HCT116 (cell line): Measurements from ENCODE around the gene ARFIP2. TPM values are rescaled to one million over a fixed set of nuclear protein-coding genes. Genes with fewer than 3 reads are reported as not detected.

Source experiments
- ATAC-seq: fragments of 200-7000 bp; cut with Tn5 transposase; 2 replicates; pipeline ENCODE4 v1.9.1; 2020; ENCODE audit warnings: mild to moderate bottlenecking, moderate library complexity
- BruUV-seq: library from RNA; stranded (reverse); fragments of 400-500 nt; replicated peaks from 2 replicates; lab custom pipeline; 2021; lab: Mats Ljungman, UMichigan
- CTCF ChIA-PET: fragments of 300-600 bp; sonication (Branson Sonifier 250); formaldehyde crosslinking; loops from one replicate; lab custom pipeline; 2021; ENCODE audit warnings: antibody characterized with exemption; lab: Charles Lee
- POLR2A ChIA-PET: fragments of 300-600, 350-600 bp; sonication (Branson Sonifier 250); formaldehyde crosslinking; loops from one replicate; lab custom pipeline; 2021; ENCODE audit warnings: antibody characterized with exemption; lab: Charles Lee
- RAD21 ChIA-PET, 2 experiments: fragments of 300-600 bp; sonication (Branson Sonifier 250); formaldehyde crosslinking; loops; one replicate each; lab custom pipeline; 2023; ENCODE audit warnings: low total read pairs in 2 of 2; ENCODE audit not compliant: uncharacterized antibody in 2 of 2, unreplicated experiment in 2 of 2, low non-redundant PET in 1 of 2; lab: Charles Lee
- DNase-seq: peaks from one replicate; pipeline ENCODE4 v3.0.0-alpha.2; 2010; ENCODE audit warnings: low read depth, low spot score
- H2AFZ ChIP-seq: fragments of 200-600 bp; shearing (Covaris generic), sonication (generic); 2 replicates; pipeline ENCODE4 v1.6.1; 2017; ENCODE audit warnings: low read depth, mixed run types, mixed read lengths, antibody characterized with exemption, low read length; ENCODE audit not compliant: poor library complexity, severe bottlenecking
- H3K27ac ChIP-seq: 2 replicates; pipeline ENCODE4 v1.5.1; 2012; ENCODE audit warnings: low read depth, low read length
- H3K27me3 ChIP-seq: fragments of 200-600 bp; sonication (generic); 2 replicates; pipeline ENCODE4 v1.6.1; 2016; ENCODE audit warnings: mixed run types, low read length, mixed read lengths; ENCODE audit not compliant: insufficient read depth
- H3K36me3 ChIP-seq, 2 experiments: fragments of 200-500 bp in 1 of 2; fragments of 200-600 bp in 1 of 2; sonication (Bioruptor generic) in 1 of 2; sonication (generic) in 1 of 2; 2 replicates each; pipeline versions ENCODE4 v1.5.1 to v1.6.1; 2014 to 2016; ENCODE audit warnings: low read length in 2 of 2, inconsistent platforms in 1 of 2, mixed read lengths in 1 of 2, mixed run types in 1 of 2; ENCODE audit not compliant: insufficient read depth in 2 of 2, control insufficient read depth in 1 of 2
- H3K4me1 ChIP-seq, 2 experiments: fragments of 200-600 bp in 1 of 2; sonication (generic) in 1 of 2; 2 replicates each; pipeline versions ENCODE4 v1.5.1 to v1.6.1; 2012 to 2017; ENCODE audit warnings: low read length in 2 of 2, inconsistent platforms in 1 of 2, mild to moderate bottlenecking in 1 of 2, mixed read lengths in 1 of 2, mixed run types in 1 of 2, moderate library complexity in 1 of 2; ENCODE audit not compliant: insufficient read depth in 2 of 2, control insufficient read depth in 1 of 2
- H3K4me2 ChIP-seq: fragments of 200-600 bp; sonication (generic); 2 replicates; pipeline ENCODE4 v1.6.1; 2017; ENCODE audit warnings: mixed run types, low read length, mixed read lengths
- H3K4me3 ChIP-seq, 2 experiments: fragments of 200-600 bp in 1 of 2; sonication (generic) in 1 of 2; replicated peaks in 1 of 2; 2 replicates each; pipeline ENCODE4 v1.5.1; 2011 to 2016; ENCODE audit warnings: low read length in 2 of 2, control low read depth in 1 of 2, low read depth in 1 of 2, mild to moderate bottlenecking in 1 of 2, mixed read lengths in 1 of 2, mixed run types in 1 of 2
- H3K79me2 ChIP-seq: fragments of 200-600 bp; sonication (generic); 2 replicates; pipeline ENCODE4 v1.6.1; 2017; ENCODE audit warnings: mild to moderate bottlenecking, mixed run types, low read length, moderate library complexity, mixed read lengths; ENCODE audit not compliant: insufficient read depth
- H3K9ac ChIP-seq: fragments of 200-600 bp; sonication (generic); 2 replicates; pipeline ENCODE4 v1.6.1; 2016; ENCODE audit warnings: low read length, mixed read lengths
- H3K9me2 ChIP-seq: fragments of 200-600 bp; sonication (generic), shearing (Covaris generic); 2 replicates; pipeline ENCODE4 v1.6.1; 2017; ENCODE audit warnings: mixed run types, mild to moderate bottlenecking, moderate library complexity; ENCODE audit not compliant: insufficient read depth
- H3K9me3 ChIP-seq, 2 experiments: fragments of 200-500 bp in 1 of 2; fragments of 200-600 bp in 1 of 2; sonication (Bioruptor generic) in 1 of 2; sonication (generic) in 1 of 2; 2 replicates each; pipeline ENCODE4 v1.6.1; 2014 to 2017; ENCODE audit warnings: low read length in 2 of 2, mixed read lengths in 2 of 2, inconsistent platforms in 1 of 2, low read depth in 1 of 2, mild to moderate bottlenecking in 1 of 2, mixed run types in 1 of 2, moderate library complexity in 1 of 2; ENCODE audit not compliant: control insufficient read depth in 1 of 2, insufficient read depth in 1 of 2
- H4K20me1 ChIP-seq: fragments of 200-600 bp; sonication (generic), shearing (Covaris generic); 2 replicates; pipeline ENCODE4 v1.6.1; 2017; ENCODE audit warnings: mixed run types, mild to moderate bottlenecking, moderate library complexity; ENCODE audit not compliant: insufficient read depth
- CBX3 ChIP-seq: IDR thresholded peaks from 2 replicates; pipeline ENCODE4 v1.6.1; 2012; ENCODE audit warnings: low read depth
- CEBPB ChIP-seq: IDR thresholded peaks from 2 replicates; pipeline ENCODE4 v1.6.1; 2012; ENCODE audit warnings: low read depth
- EGR1 ChIP-seq: IDR thresholded peaks from 2 replicates; pipeline ENCODE4 v1.6.1; 2012; ENCODE audit warnings: low read depth
- ELF1 ChIP-seq: IDR thresholded peaks from 2 replicates; pipeline ENCODE4 v1.6.1; 2012; ENCODE audit warnings: low read depth, borderline replicate concordance
- JUND ChIP-seq: IDR thresholded peaks from 2 replicates; pipeline ENCODE4 v1.6.1; 2012
- POLR2A ChIP-seq: IDR thresholded peaks from 2 replicates; pipeline ENCODE4 v1.7.0; 2011; ENCODE audit warnings: borderline replicate concordance; ENCODE audit not compliant: insufficient read depth, insufficient read length; ENCODE audit errors: extremely low read depth
- POLR2AphosphoS5 ChIP-seq: IDR thresholded peaks from 2 replicates; pipeline ENCODE4 v1.6.1; 2011; ENCODE audit warnings: mild to moderate bottlenecking, low read depth, low read length, moderate library complexity
- RAD21 ChIP-seq: IDR thresholded peaks from 2 replicates; pipeline ENCODE4 v1.6.1; 2012; ENCODE audit warnings: low read depth, mild to moderate bottlenecking
- SIN3A ChIP-seq: IDR thresholded peaks from 2 replicates; pipeline ENCODE4 v1.6.1; 2012; ENCODE audit warnings: low read depth
- SP1 ChIP-seq: IDR thresholded peaks from 2 replicates; pipeline ENCODE4 v1.6.1; 2012; ENCODE audit warnings: low read depth
- SRF ChIP-seq: IDR thresholded peaks from 2 replicates; pipeline ENCODE4 v1.6.1; 2012; ENCODE audit warnings: low read depth
- TCF7L2 ChIP-seq: IDR thresholded peaks from 2 replicates; pipeline ENCODE4 v1.7.0; 2011; ENCODE audit warnings: borderline replicate concordance, inconsistent platforms; ENCODE audit not compliant: insufficient read depth, insufficient read length; ENCODE audit errors: extremely low read depth
- ZFX ChIP-seq: fragments of 450-650 bp; IDR thresholded peaks from 2 replicates; pipeline ENCODE4 v1.6.1; 2017
- ZNF274 ChIP-seq: fragments of 200-500 bp; sonication (Bioruptor generic); IDR thresholded peaks from 2 replicates; pipeline ENCODE4 v1.6.1; 2014; ENCODE audit warnings: mild to moderate bottlenecking, low read depth, low read length, inconsistent platforms
- intact Hi-C: fragments of 100-400 bp; cut with micrococcal nuclease; formaldehyde crosslinking; loops from 2 replicates; pipeline ENCODE4 v1.10.0; 2022
- total RNA-seq: library from RNA; stranded (reverse); gene quantifications from one replicate; pipeline ENCODE4 v1.2.1, GENCODE V29; 2021; ENCODE audit not compliant: unreplicated experiment
- TF ChIP-seq, protein P1 (sequence below): IDR thresholded peaks from 2 replicates; pipeline ENCODE4 v1.6.1; 2011; ENCODE audit warnings: mild to moderate bottlenecking, low read length, moderate library complexity; ENCODE audit not compliant: insufficient replicate concordance; ENCODE audit errors: extremely low read depth
- TF ChIP-seq, protein P2 (sequence below), 3 experiments: fragments of 200-600 bp in 1 of 3; sonication (generic) in 1 of 3; IDR thresholded peaks in 2 of 3; conservative IDR thresholded peaks in 1 of 3; 2 replicates each; pipeline ENCODE4 v1.5.1; 2012 to 2017; ENCODE audit warnings: low read depth in 2 of 3, low read length in 2 of 3, antibody characterized with exemption in 1 of 3, borderline replicate concordance in 1 of 3, control low read depth in 1 of 3, mild to moderate bottlenecking in 1 of 3, mixed read lengths in 1 of 3, mixed run types in 1 of 3, moderate library complexity in 1 of 3; ENCODE audit not compliant: insufficient read depth in 1 of 3
- TF ChIP-seq, protein P3 (sequence below): IDR thresholded peaks from 2 replicates; pipeline ENCODE4 v1.6.1; 2012

The ARFIP2 gene
- total RNA-seq, 1 experiment from 2014 or later = 77.9 TPM

DNA sequence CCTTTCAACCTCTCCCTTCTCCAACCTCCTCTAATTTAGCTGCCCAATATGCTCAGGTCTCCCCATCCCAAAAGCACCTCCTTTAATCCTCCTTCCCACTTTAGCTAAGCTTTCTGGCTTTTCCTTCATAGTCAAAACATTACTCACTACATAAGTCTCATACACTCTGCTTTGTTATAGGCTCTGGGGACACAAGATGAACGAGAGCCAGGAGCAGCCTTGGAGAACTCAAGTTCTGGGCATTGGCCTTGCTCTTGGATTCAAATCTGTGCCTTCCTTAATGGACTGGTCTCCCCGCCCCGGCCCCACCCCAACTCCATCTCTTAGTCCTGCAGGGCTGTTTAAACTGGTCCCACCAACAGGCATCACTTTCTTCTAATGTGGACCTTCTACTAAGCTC lies 28.9 kb downstream of the ARFIP2 start (continued):
- TF ChIP-seq, protein P1, sequence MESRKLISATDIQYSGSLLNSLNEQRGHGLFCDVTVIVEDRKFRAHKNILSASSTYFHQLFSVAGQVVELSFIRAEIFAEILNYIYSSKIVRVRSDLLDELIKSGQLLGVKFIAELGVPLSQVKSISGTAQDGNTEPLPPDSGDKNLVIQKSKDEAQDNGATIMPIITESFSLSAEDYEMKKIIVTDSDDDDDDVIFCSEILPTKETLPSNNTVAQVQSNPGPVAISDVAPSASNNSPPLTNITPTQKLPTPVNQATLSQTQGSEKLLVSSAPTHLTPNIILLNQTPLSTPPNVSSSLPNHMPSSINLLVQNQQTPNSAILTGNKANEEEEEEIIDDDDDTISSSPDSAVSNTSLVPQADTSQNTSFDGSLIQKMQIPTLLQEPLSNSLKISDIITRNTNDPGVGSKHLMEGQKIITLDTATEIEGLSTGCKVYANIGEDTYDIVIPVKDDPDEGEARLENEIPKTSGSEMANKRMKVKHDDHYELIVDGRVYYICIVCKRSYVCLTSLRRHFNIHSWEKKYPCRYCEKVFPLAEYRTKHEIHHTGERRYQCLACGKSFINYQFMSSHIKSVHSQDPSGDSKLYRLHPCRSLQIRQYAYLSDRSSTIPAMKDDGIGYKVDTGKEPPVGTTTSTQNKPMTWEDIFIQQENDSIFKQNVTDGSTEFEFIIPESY = no peak
- TF ChIP-seq, protein P2, sequence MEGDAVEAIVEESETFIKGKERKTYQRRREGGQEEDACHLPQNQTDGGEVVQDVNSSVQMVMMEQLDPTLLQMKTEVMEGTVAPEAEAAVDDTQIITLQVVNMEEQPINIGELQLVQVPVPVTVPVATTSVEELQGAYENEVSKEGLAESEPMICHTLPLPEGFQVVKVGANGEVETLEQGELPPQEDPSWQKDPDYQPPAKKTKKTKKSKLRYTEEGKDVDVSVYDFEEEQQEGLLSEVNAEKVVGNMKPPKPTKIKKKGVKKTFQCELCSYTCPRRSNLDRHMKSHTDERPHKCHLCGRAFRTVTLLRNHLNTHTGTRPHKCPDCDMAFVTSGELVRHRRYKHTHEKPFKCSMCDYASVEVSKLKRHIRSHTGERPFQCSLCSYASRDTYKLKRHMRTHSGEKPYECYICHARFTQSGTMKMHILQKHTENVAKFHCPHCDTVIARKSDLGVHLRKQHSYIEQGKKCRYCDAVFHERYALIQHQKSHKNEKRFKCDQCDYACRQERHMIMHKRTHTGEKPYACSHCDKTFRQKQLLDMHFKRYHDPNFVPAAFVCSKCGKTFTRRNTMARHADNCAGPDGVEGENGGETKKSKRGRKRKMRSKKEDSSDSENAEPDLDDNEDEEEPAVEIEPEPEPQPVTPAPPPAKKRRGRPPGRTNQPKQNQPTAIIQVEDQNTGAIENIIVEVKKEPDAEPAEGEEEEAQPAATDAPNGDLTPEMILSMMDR (IDR thresholded peaks at IDR 0.05 in 2 of 3, conservative IDR thresholded peaks at IDR 0.05 in 1 of 3; ENCODE audit: borderline replicate concordance in 1 of 3, insufficient read depth in 1 of 3, low read depth in 2 of 3, low read length in 2 of 3) = no peak
- no peak for TF ChIP-seq SP1
- TF ChIP-seq, protein P3, sequence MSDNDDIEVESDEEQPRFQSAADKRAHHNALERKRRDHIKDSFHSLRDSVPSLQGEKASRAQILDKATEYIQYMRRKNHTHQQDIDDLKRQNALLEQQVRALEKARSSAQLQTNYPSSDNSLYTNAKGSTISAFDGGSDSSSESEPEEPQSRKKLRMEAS = no peak
- no peak for TF ChIP-seq TCF7L2
- TF ChIP-seq CEBPB = no peak

DNA sequence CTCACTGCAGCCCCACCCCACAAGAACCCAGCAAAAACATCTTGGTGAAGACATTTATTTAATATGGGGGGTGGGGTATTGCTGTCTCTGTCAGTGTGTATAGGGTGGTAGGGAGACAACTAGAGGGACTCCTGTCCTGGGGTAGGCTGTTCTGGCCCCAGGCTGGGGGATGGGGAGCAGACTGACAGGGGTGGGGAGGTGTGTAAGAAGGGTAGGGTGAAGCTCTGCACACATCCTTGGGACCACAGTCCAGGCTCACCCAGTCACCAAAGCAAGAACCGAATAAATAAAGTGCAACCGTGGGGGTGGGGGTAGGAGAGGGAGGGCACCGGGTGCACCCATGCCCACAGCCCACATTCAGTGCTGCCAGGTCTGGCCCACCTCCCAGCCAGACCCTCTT lies 32.6 kb downstream of the ARFIP2 start:
- Histone ChIP-seq H3K27me3 (no peaks in the 10 kb centered on the region), H3K36me3 (peaks cover 2 to 6% of the 10 kb centered on the region in 2 experiments; a peak in 2 of 4 replicates), H3K4me1 (no peaks in the 10 kb centered on the region), H3K4me3 (no peak overlapping the region), H3K27ac (no peak overlapping the region), H3K9me2 (no peaks in the 10 kb centered on the region), H3K4me2 (no peak overlapping the region), H3K9ac (no peak overlapping the region), H3K9me3 (no peaks in the 10 kb centered on the region), H4K20me1 (no peaks in the 10 kb centered on the region), H2AFZ (no peak overlapping the region), H3K79me2 (no peaks in the 10 kb centered on the region)
- RAD21 ChIA-PET = no interaction called here
- DNase-seq (no peak), ATAC-seq (no peak)
- POLR2A ChIA-PET = no interaction called here
- CTCF ChIA-PET = no interaction called here
- no TSS peak for BruUV-seq
- intact Hi-C loops = no loop called here
- TF ChIP-seq ELF1 (no peak), SIN3A (no peak), CBX3 (no peak), CEBPB (no peak), ZFX (no peak), SRF (no peak), POLR2A (no peak), ZNF274 (no peak), RAD21 (no peak), JUND (no peak), POLR2AphosphoS5 (no peak), EGR1 (no peak)
- TF ChIP-seq, protein P3 = no peak
- TF ChIP-seq, protein P2 (IDR thresholded peaks at IDR 0.05 in 2 of 3, conservative IDR thresholded peaks at IDR 0.05 in 1 of 3; ENCODE audit: borderline replicate concordance in 1 of 3, insufficient read depth in 1 of 3, low read depth in 2 of 3, low read length in 2 of 3) = no peak
- TF ChIP-seq, protein P1 = no peak
